Left colon (tissue), 2 donors: ENCODE results near the gene BCL7B. TPM values are rescaled to one million over a fixed set of nuclear protein-coding genes. Genes with fewer than 3 reads are reported as not detected.
"Not testable (repeated sequence)": the region's sequence is repeated elsewhere in the genome, so short reads cannot be mapped to it uniquely, and the experiment has no call there.

Experiments used
- ATAC-seq: fragments of 200-7000 bp; cut with Tn5 transposase; one replicate; pipeline ENCODE4 v1.9.1; 2020; ENCODE audit warnings: mild to moderate bottlenecking, moderate library complexity
- DNase-seq, 2 donors: peaks; one replicate each; pipeline ENCODE4 v3.0.0-alpha.2; 2020
- intact Hi-C, 2 donors: fragments of 100-400 bp; cut with DNase I in 1 of 2; cut with micrococcal nuclease in 1 of 2; formaldehyde crosslinking; loops; one replicate each; pipeline versions ENCODE4 v1.11.2 to v1.14.0; 2022; cut with DNase I, micrococcal nuclease
- long read RNA-seq: library from polyadenylated mRNA; unstranded; transcript quantifications from one replicate; pipeline ENCODE4 v2.0.0, GENCODE V29; 2021
- total RNA-seq, 2 donors: library from RNA; stranded (reverse); fragmentation: NEBNext Ultra II Directional; extraction: Animal tissue kit (Norgen Biotek cat#: 25700); gene quantifications; one replicate each; pipeline ENCODE4 v1.2.1, GENCODE V29; 2021
- donor health status: DM: no; HTN: no; CAD: no.
- donor health status: DM: yes; HTN: yes; CAD: no.

BCL7B gene
- total RNA-seq: 10 to 100 TPM; 59.0 to 60.8 TPM
- long read RNA-seq, transcript BCL7B-205 (5 exons, 887 nt): minor isoform, 10 of 87 reads
- long read RNA-seq, transcript BCL7B-201 (6 exons, 1,975 nt): major isoform, 50 of 87 reads
- long read RNA-seq, partial matches to known transcripts: 9 of 87 reads
- long read RNA-seq, other reads (novel, unspliced or antisense): 10 of 87 reads

- ATAC-seq (peak; percentile 71), DNase-seq (peak; percentile 82 to 84)
- intact Hi-C loops: no loop called here
Measured at GRCh38 chr7:73557397-73558257, at the start of gene BCL7B. TSS of gene BCL7B (minus strand) at chr7:73557690. CDS start at chr7:73557578, 112 bp downstream.

- ATAC-seq: no peak
- DNase-seq: no peak
- intact Hi-C loops: loop anchor here (5.0 kb wide), 1 partner anchor 122 kb away; no protein-coding TSS in a partner anchor
Measured at GRCh38 chr7:73605601-73606220, 48.2 kb upstream of the BCL7B start.

- DNase-seq (no peak), ATAC-seq (peak; percentile 15)
- intact Hi-C loops: no loop called here
Measured at GRCh38 chr7:73602721-73603651, 45.5 kb upstream of the BCL7B start.

- ATAC-seq (no peak), DNase-seq (no peak)
- intact Hi-C loops: no loop called here
Measured at GRCh38 chr7:73599916-73600315, 42.4 kb upstream of the BCL7B start.

- ATAC-seq: no peak
- no peak for DNase-seq
Measured at GRCh38 chr7:73599151-73599882, 41.8 kb upstream of the BCL7B start.

GRCh38 chr7:73597978-73598782 is 40.7 kb upstream of the BCL7B start:
- intact Hi-C loops: no loop called here
- no peak for ATAC-seq

More at GRCh38 chr7:73599151-73599882, 41.8 kb upstream of the BCL7B start:
- intact Hi-C loops: no loop called here

GRCh38 chr7:73596191-73597065 is 38.9 kb upstream of the BCL7B start:
- intact Hi-C loops: no loop called here
- ATAC-seq (no peak), DNase-seq (no peak)

More at GRCh38 chr7:73597978-73598782, 40.7 kb upstream of the BCL7B start:
- DNase-seq: no peak

- DNase-seq: no peak
- intact Hi-C loops: no loop called here
- ATAC-seq: no peak
Measured at GRCh38 chr7:73595358-73595757, 37.9 kb upstream of the BCL7B start.

GRCh38 chr7:73593207-73594045 is 35.9 kb upstream of the BCL7B start:
- ATAC-seq: no peak
- intact Hi-C loops: no loop called here
- DNase-seq: no peak

- ATAC-seq (no peak), DNase-seq (no peak)
Measured at GRCh38 chr7:73586911-73587310, 29.4 kb upstream of the BCL7B start.

GRCh38 chr7:73585196-73585595 is 27.7 kb upstream of the BCL7B start:
- intact Hi-C loops: no loop called here
- DNase-seq (no peak), ATAC-seq (no peak)

More at GRCh38 chr7:73586911-73587310, 29.4 kb upstream of the BCL7B start:
- intact Hi-C loops: no loop called here

GRCh38 chr7:73582664-73583202 is 25.2 kb upstream of the BCL7B start:
- DNase-seq (no peak), ATAC-seq (no peak)
- intact Hi-C loops: no loop called here

GRCh38 chr7:73581006-73581405 is 23.5 kb upstream of the BCL7B start:
- ATAC-seq, intact Hi-C loops, DNase-seq: not testable (repeated sequence)

- ATAC-seq: peak; percentile 91
- intact Hi-C loops: no loop called here
- DNase-seq: peak; percentile 99
Measured at GRCh38 chr7:73578342-73579128, 21.0 kb upstream of the BCL7B start, which contains the start of gene TBL2. TSS of gene TBL2 (minus strand) at chr7:73578579. CDS start at chr7:73578549, 30 bp downstream.
